ENCODE data around the gene TMTC1. TPM values are rescaled to one million over a fixed set of nuclear protein-coding genes. Genes with fewer than 3 reads are reported as not detected.

Gene TMTC1
- total RNA-seq, 2 experiments from 2014 or later = not detected

GRCh38 chr12:29726321-29726692 is 57.4 kb downstream of the TMTC1 start:
- Mint-ChIP-seq H3K27ac (no peak overlapping the region), H3K9me3 (no peaks in the 10 kb centered on the region), H3K27me3 (peaks cover 2% of the 10 kb centered on the region), H3K4me1 (ENCODE audit: low read depth) (no peaks in the 10 kb centered on the region), H3K4me3 (no peak overlapping the region), H3K36me3 (ENCODE audit: low read depth) (no peaks in the 10 kb centered on the region)
- intact Hi-C loops (cut with micrococcal nuclease) = no loop called here
- no peak for DNase-seq
- ATAC-seq = no peak
- TF ChIP-seq, protein P1, sequence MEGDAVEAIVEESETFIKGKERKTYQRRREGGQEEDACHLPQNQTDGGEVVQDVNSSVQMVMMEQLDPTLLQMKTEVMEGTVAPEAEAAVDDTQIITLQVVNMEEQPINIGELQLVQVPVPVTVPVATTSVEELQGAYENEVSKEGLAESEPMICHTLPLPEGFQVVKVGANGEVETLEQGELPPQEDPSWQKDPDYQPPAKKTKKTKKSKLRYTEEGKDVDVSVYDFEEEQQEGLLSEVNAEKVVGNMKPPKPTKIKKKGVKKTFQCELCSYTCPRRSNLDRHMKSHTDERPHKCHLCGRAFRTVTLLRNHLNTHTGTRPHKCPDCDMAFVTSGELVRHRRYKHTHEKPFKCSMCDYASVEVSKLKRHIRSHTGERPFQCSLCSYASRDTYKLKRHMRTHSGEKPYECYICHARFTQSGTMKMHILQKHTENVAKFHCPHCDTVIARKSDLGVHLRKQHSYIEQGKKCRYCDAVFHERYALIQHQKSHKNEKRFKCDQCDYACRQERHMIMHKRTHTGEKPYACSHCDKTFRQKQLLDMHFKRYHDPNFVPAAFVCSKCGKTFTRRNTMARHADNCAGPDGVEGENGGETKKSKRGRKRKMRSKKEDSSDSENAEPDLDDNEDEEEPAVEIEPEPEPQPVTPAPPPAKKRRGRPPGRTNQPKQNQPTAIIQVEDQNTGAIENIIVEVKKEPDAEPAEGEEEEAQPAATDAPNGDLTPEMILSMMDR (IDR thresholded peaks at IDR 0.05) = no peak
- CTCF ChIA-PET = no interaction called here
- POLR2A ChIA-PET = no interaction called here

GRCh38 chr12:29725587-29726320 is 58.0 kb downstream of the TMTC1 start:
- DNase-seq (no peak), ATAC-seq (no peak)
- CTCF ChIA-PET = no interaction called here
- Mint-ChIP-seq H3K4me3 (no peak overlapping the region), H3K36me3 (ENCODE audit: low read depth) (no peaks in the 10 kb centered on the region), H3K27ac (no peak overlapping the region), H3K9me3 (no peaks in the 10 kb centered on the region), H3K27me3 (peaks cover 2% of the 10 kb centered on the region), H3K4me1 (ENCODE audit: low read depth) (no peaks in the 10 kb centered on the region)
- TF ChIP-seq, protein P1 (IDR thresholded peaks at IDR 0.05) = no peak
- intact Hi-C loops (cut with micrococcal nuclease) = no loop called here
- POLR2A ChIA-PET = no interaction called here

- POLR2A ChIA-PET = no interaction called here
- CTCF ChIA-PET = no interaction called here
- intact Hi-C loops (cut with micrococcal nuclease) = no loop called here
- DNase-seq = no peak
- Mint-ChIP-seq H3K4me1 (ENCODE audit: low read depth) (no peaks in the 10 kb centered on the region), H3K27ac (no peak overlapping the region), H3K27me3 (no peaks in the 10 kb centered on the region), H3K36me3 (ENCODE audit: low read depth) (no peaks in the 10 kb centered on the region), H3K4me3 (no peak overlapping the region), H3K9me3 (no peaks in the 10 kb centered on the region)
- no peak for ATAC-seq
- TF ChIP-seq, protein P1 (IDR thresholded peaks at IDR 0.05) = no peak
These were observed 61.6 kb downstream of the TMTC1 start for GRCh38 chr12:29722164-29722563.

- intact Hi-C loops (cut with micrococcal nuclease) = no loop called here
- H3K27me3 Mint-ChIP-seq = peaks cover 2% of the 10 kb centered on the region
These were observed 64.4 kb downstream of the TMTC1 start for GRCh38 chr12:29719381-29719780.

DNA sequence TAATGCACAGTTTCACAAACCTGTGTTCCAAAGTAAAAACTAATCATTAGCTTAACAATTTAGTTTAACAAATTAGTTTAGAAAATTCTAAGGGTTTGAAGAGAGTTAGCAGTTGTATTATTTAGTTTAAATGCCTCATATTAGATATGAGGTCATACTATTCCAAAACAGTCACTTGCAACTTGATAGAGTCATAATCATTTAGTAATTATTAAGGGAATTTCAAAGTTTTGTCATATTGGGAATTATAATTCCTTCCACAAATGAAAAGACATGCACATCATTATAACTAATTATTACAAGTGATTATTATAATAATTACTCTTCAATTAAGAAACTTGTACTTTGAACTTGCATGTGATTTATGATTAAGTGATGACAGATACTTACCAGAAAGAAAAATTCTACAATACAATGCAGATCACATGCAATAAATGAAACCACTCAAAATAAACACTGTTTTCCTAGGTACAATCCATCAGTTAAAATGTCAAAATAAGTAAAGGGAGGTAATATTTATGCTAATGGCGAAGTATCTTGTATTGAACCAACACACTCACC is 66.1 kb downstream of the TMTC1 start:
- no peaks in the 10 kb centered on the region for H3K9me3 Mint-ChIP-seq
- TF ChIP-seq, protein P1 (IDR thresholded peaks at IDR 0.05) = no peak
- intact Hi-C loops (cut with micrococcal nuclease) = no loop called here
- H3K27me3 Mint-ChIP-seq = peaks cover 2% of the 10 kb centered on the region
- no peak for DNase-seq
- no peak for ATAC-seq
- no peaks in the 10 kb centered on the region for H3K36me3 Mint-ChIP-seq (ENCODE audit: low read depth)
- no peak overlapping the region for H3K27ac Mint-ChIP-seq
- CTCF ChIA-PET = interaction anchor here (0.6 kb wide), 1 partner anchor 1493 kb away, joined by 4 read pairs; no protein-coding TSS in a partner anchor
- POLR2A ChIA-PET = no interaction called here
- H3K4me3 Mint-ChIP-seq = no peak overlapping the region
- H3K4me1 Mint-ChIP-seq (ENCODE audit: low read depth) = no peaks in the 10 kb centered on the region

More at GRCh38 chr12:29719381-29719780, 64.4 kb downstream of the TMTC1 start:
- no peaks in the 10 kb centered on the region for H3K36me3 Mint-ChIP-seq (ENCODE audit: low read depth)
- no peak for DNase-seq
- no peak for ATAC-seq
- no peaks in the 10 kb centered on the region for H3K9me3 Mint-ChIP-seq
- TF ChIP-seq, protein P1 (IDR thresholded peaks at IDR 0.05) = no peak
- H3K27ac Mint-ChIP-seq = no peak overlapping the region
- ChIA-PET POLR2A (no interaction called here), CTCF (no interaction called here)
- H3K4me1 Mint-ChIP-seq (ENCODE audit: low read depth) = no peaks in the 10 kb centered on the region
- no peak overlapping the region for H3K4me3 Mint-ChIP-seq
